Caco-2 (cell line): ENCODE measurements around the gene BRAP. TPM values are rescaled to one million over a fixed set of nuclear protein-coding genes. Genes with fewer than 3 reads are reported as not detected.

Experiments
- BruUV-seq: library from RNA; stranded (reverse); fragments of 400-500 nt; replicated peaks from 2 replicates; lab custom pipeline; 2021; lab: Mats Ljungman, UMichigan
- CTCF ChIA-PET: fragments of 300-600 bp; sonication (Branson Sonifier 250); formaldehyde crosslinking; loops from one replicate; lab custom pipeline; 2022; ENCODE audit warnings: antibody characterized with exemption; lab: Charles Lee
- POLR2A ChIA-PET: fragments of 300-600 bp; sonication (Branson Sonifier 250); formaldehyde crosslinking; loops from one replicate; lab custom pipeline; 2022; ENCODE audit warnings: antibody characterized with exemption; lab: Charles Lee
- DNase-seq, 2 experiments: peaks; one replicate each; pipeline versions ENCODE4 v3.0.0 to v3.0.0-alpha.2; 2020 to 2022
- H3K27me3 ChIP-seq: replicated peaks from 2 replicates; pipeline ENCODE4 v1.6.0; 2011; ENCODE audit warnings: low read length; ENCODE audit not compliant: control insufficient read depth, insufficient read depth
- H3K36me3 ChIP-seq: 2 replicates; pipeline ENCODE4 v1.5.1; 2011; ENCODE audit warnings: low read length; ENCODE audit not compliant: control insufficient read depth, insufficient read depth
- H3K4me1 ChIP-seq: fragments of 250-450 bp; sonication (Bioruptor Pico); 2 replicates; pipeline ENCODE4 v1.5.1; 2020; ENCODE audit warnings: mild to moderate bottlenecking
- H3K4me3 ChIP-seq: 2 replicates; pipeline ENCODE4 v1.5.1; 2011; ENCODE audit warnings: low read depth, mild to moderate bottlenecking, control low read depth, low read length
- H3K9me3 ChIP-seq: fragments of 250-450 bp; sonication (Bioruptor Pico); 2 replicates; pipeline ENCODE4 v1.5.1; 2020; ENCODE audit warnings: mild to moderate bottlenecking, moderate library complexity
- H3K27ac Mint-ChIP-seq: one replicate; pipeline ENCODE4 v1.8.0; 2022; ENCODE audit warnings: mixed read lengths; ENCODE audit not compliant: unreplicated experiment
- H3K27me3 Mint-ChIP-seq: one replicate; pipeline ENCODE4 v1.8.0; 2022; ENCODE audit warnings: mixed read lengths; ENCODE audit not compliant: insufficient read depth, unreplicated experiment
- H3K36me3 Mint-ChIP-seq: one replicate; pipeline ENCODE4 v1.8.0; 2022; ENCODE audit warnings: mild to moderate bottlenecking, mixed read lengths; ENCODE audit not compliant: insufficient read depth, unreplicated experiment
- H3K4me1 Mint-ChIP-seq: one replicate; pipeline ENCODE4 v1.8.0; 2022; ENCODE audit warnings: low read depth, mixed read lengths; ENCODE audit not compliant: unreplicated experiment
- H3K4me3 Mint-ChIP-seq: one replicate; pipeline ENCODE4 v1.8.0; 2022; ENCODE audit warnings: mild to moderate bottlenecking, moderate library complexity, mixed read lengths; ENCODE audit not compliant: unreplicated experiment
- H3K9me3 Mint-ChIP-seq: one replicate; pipeline ENCODE4 v1.8.0; 2022; ENCODE audit warnings: mixed read lengths; ENCODE audit not compliant: unreplicated experiment
- intact Hi-C: fragments of 100-400 bp; cut with micrococcal nuclease; formaldehyde crosslinking; loops from one replicate; pipeline ENCODE4 v1.10.0; 2022; ENCODE audit not compliant: unreplicated experiment
- total RNA-seq: library from RNA; stranded (reverse); gene quantifications from 2 replicates; pipeline ENCODE4 v1.2.3, GENCODE V29; 2022
- TF ChIP-seq, protein P1 (sequence below), 2 experiments: fragments of 200-600 bp in 1 of 2; IDR thresholded peaks; 1 replicate in 1 of 2; 2 replicates in 1 of 2; pipeline versions ENCODE4 v1.5.1 to v1.8.0; 2011 to 2022; ENCODE audit warnings: antibody characterized with exemption in 1 of 2, control low read depth in 1 of 2, inconsistent platforms in 1 of 2, low read depth in 1 of 2, low read length in 1 of 2, mild to moderate bottlenecking in 1 of 2, moderate library complexity in 1 of 2; ENCODE audit not compliant: insufficient read depth in 1 of 2, severe bottlenecking in 1 of 2, unreplicated experiment in 1 of 2

Gene BRAP
- total RNA-seq, 1 experiment from 2014 or later = 24.6 TPM

DNA sequence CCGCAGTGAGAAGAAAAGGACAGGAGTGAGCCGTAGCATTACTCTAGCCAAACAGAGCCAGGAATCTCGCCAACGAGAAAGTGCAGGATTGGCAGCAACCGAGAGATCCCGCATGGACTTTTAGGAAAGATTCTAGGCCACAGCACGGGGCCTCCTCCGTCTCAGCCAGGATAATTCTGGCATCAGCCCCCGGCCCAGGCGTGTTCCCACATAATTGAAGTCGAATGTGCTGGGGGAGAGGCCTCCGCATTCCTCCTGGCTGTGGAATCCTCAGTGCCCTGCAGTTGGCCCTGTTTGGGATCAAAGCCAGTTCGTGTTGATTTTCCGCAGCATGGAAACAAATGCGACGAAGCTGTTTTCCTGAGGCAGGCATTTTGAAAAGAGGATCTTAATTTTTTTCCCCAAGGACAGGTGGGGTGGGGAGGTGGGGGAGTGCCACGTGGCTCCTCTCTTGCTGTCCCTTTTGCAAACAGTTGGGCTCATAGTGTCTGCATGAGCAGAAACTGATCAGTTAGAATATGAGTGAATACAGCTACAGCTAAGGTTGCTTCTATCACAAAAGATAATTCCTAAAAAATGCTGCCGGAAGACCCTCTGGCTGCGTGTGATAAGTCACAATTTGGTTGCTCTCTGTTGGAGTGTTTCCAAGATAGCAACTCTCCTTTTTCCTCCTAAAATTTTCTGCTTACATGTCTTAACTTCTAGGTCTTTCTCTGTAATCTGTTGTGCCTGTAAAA is 49.4 kb downstream of the BRAP start:
- H3K36me3 ChIP-seq = no peaks in the 10 kb centered on the region
- no peak overlapping the region for H3K4me3 ChIP-seq
- H3K4me1 ChIP-seq = peaks cover 9% of the 10 kb centered on the region; the same call in 1 of the 2 replicates
- H3K27me3 ChIP-seq = no peaks in the 10 kb centered on the region
- POLR2A ChIA-PET = no interaction called here
- peaks cover 4% of the 10 kb centered on the region for H3K4me1 Mint-ChIP-seq
- peaks cover 21% of the 10 kb centered on the region for H3K36me3 Mint-ChIP-seq
- no TSS peak for BruUV-seq
- H3K27me3 Mint-ChIP-seq = no peaks in the 10 kb centered on the region
- no peaks in the 10 kb centered on the region for H3K9me3 Mint-ChIP-seq
- H3K9me3 ChIP-seq = no peaks in the 10 kb centered on the region
- no peak overlapping the region for H3K4me3 Mint-ChIP-seq
- H3K27ac Mint-ChIP-seq = peak overlapping the region; percentile 49
- peak; percentile 24 to 46 for DNase-seq
- intact Hi-C loops = no loop called here
- CTCF ChIA-PET = no interaction called here
- TF ChIP-seq, protein P1, sequence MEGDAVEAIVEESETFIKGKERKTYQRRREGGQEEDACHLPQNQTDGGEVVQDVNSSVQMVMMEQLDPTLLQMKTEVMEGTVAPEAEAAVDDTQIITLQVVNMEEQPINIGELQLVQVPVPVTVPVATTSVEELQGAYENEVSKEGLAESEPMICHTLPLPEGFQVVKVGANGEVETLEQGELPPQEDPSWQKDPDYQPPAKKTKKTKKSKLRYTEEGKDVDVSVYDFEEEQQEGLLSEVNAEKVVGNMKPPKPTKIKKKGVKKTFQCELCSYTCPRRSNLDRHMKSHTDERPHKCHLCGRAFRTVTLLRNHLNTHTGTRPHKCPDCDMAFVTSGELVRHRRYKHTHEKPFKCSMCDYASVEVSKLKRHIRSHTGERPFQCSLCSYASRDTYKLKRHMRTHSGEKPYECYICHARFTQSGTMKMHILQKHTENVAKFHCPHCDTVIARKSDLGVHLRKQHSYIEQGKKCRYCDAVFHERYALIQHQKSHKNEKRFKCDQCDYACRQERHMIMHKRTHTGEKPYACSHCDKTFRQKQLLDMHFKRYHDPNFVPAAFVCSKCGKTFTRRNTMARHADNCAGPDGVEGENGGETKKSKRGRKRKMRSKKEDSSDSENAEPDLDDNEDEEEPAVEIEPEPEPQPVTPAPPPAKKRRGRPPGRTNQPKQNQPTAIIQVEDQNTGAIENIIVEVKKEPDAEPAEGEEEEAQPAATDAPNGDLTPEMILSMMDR (IDR thresholded peaks at IDR 0.05; ENCODE audit: insufficient read depth in 1 of 2, low read depth in 1 of 2, low read length in 1 of 2, severe bottlenecking in 1 of 2, unreplicated experiment in 1 of 2) = no peak

GRCh38 chr12:111635524-111635923 is 50.2 kb downstream of the BRAP start:
- Mint-ChIP-seq H3K27ac (peak overlapping the region; percentile 49), H3K4me1 (peaks cover 4% of the 10 kb centered on the region), H3K9me3 (no peaks in the 10 kb centered on the region), H3K4me3 (no peak overlapping the region), H3K36me3 (peaks cover 16% of the 10 kb centered on the region), H3K27me3 (no peaks in the 10 kb centered on the region)
- ChIA-PET CTCF (no interaction called here), POLR2A (no interaction called here)
- intact Hi-C loops = no loop called here
- Histone ChIP-seq H3K4me1 (peaks cover 9% of the 10 kb centered on the region; the same call in 1 of the 2 replicates), H3K27me3 (no peaks in the 10 kb centered on the region), H3K4me3 (no peak overlapping the region), H3K9me3 (no peaks in the 10 kb centered on the region), H3K36me3 (no peaks in the 10 kb centered on the region)
- BruUV-seq = no TSS peak
- TF ChIP-seq, protein P1 (IDR thresholded peaks at IDR 0.05; ENCODE audit: insufficient read depth in 1 of 2, low read depth in 1 of 2, low read length in 1 of 2, severe bottlenecking in 1 of 2, unreplicated experiment in 1 of 2) = no peak
- no peak for DNase-seq

DNA sequence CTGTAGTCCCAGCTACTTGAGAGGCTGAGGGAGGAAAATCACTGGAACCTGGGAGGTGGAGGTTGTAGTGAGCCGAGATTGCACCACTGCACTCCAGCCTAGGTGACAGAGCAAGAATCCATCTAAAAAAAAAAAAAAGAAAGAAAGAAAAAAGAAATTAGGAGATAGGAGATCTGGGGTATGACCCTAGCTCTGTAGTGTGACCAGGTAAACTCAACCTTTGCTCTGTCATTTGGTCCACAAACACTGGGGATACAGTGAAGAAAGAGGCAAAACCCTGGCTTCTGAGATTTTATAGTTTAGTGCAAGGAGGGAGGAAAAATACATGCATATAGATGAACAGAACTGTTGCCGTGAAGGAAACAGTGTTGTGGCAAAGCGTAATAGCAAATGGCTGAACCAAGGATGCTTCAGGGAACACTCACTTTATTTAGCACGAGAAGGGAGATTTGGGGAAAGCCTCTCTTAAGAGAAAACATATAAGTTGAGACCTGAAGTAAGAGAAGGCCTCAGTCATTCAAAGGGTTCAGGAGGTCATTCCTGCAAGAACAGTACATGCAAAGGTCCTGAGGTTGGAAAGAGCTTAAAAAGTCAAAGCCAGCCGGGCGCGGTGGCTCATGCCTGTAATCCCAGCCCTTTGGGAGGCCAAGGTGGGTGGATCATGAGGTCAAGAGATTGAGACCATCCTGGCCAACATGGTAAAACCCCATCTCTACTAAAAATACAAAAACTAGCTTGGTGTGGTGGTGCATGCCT is 57.1 kb downstream of the BRAP start:
- H3K27ac Mint-ChIP-seq = peak overlapping the region; percentile 83
- POLR2A ChIA-PET = no interaction called here
- no peaks in the 10 kb centered on the region for H3K9me3 Mint-ChIP-seq
- intact Hi-C loops = no loop called here
- TF ChIP-seq, protein P1 (IDR thresholded peaks at IDR 0.05; ENCODE audit: insufficient read depth in 1 of 2, low read depth in 1 of 2, low read length in 1 of 2, severe bottlenecking in 1 of 2, unreplicated experiment in 1 of 2) = no peak
- no peaks in the 10 kb centered on the region for H3K36me3 ChIP-seq
- H3K27me3 Mint-ChIP-seq = no peaks in the 10 kb centered on the region
- CTCF ChIA-PET = no interaction called here
- BruUV-seq = no TSS peak
- no peaks in the 10 kb centered on the region for H3K36me3 Mint-ChIP-seq
- H3K9me3 ChIP-seq = no peaks in the 10 kb centered on the region
- peaks cover 19% of the 10 kb centered on the region for H3K4me1 Mint-ChIP-seq
- no peak overlapping the region for H3K4me3 ChIP-seq
- no peaks in the 10 kb centered on the region for H3K27me3 ChIP-seq
- H3K4me3 Mint-ChIP-seq = peak overlapping the region; percentile 48
- H3K4me1 ChIP-seq = peaks cover 9% of the 10 kb centered on the region; the same call in 1 of the 2 replicates
- peak; percentile 22 to 34 for DNase-seq
